NCI-H2196 (cell line): ENCODE results near the gene RAB3IL1.
"Not testable (repeated sequence)": the region's sequence is repeated elsewhere in the genome, so short reads cannot be mapped to it uniquely, and the experiment has no call there.

Experiments used
- DNase-seq: peaks from one replicate; lab custom pipeline; 2025; ENCODE audit not compliant: unreplicated experiment; lab: John Stamatoyannopoulos, UW

The RAB3IL1 gene

DNA sequence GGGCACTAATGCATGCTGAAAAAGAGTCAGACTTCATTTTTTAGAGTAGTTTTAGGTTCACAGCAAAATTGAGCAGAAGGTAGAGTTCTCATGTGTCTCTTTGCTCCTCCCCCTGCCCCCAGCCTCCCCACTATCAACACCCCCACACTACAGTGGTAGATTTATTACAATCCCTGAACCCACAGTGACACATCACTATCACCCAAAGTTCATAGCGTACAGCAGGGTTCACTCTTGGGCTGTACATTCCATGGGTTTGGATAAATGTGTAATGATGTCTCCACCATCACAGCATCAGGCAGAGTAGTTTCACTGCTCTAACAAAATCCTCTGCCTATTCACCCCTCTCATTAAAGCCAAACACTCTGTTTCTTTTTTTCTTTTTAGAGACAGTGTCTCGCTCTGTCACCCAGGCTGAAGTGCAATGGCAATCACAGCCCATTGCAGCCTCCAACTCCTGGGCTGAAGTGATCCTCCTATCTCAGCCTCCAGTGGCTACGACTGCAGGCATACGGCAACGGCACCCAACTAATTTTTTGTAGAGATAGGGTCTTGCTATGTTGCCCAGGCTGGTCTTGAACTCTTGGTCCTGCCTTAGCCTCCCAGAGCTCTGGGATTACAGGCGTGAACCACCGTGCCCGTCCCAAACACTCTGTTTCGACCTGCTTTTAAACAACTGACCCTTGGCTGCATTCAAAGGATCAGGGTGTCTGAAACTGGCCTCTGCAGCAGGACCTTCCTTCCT is 36.9 kb upstream of the RAB3IL1 start:
- DNase-seq = no peak

- not testable (repeated sequence) for DNase-seq
These were observed 36.3 kb upstream of the RAB3IL1 start for GRCh38 chr11:61953632-61954031.

DNA sequence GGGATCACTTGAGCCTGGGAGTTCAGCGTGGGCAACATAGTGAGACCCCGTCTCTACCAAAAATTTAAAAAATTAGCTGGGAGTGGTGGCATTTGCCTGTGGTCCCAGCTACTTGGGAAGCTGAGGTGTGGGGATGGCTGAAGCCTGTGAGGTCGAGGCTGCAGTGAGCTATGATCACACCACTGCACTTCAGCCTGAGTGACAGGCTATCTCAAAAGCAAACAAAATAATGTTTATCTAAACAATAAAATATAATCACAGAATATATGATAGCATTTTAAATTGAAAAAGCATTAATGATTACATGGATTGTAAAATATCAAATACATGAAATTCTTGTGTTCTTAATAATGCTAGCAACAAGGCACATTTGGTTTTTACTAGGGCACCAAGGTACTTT is 35.5 kb upstream of the RAB3IL1 start:
- no peak for DNase-seq

DNA sequence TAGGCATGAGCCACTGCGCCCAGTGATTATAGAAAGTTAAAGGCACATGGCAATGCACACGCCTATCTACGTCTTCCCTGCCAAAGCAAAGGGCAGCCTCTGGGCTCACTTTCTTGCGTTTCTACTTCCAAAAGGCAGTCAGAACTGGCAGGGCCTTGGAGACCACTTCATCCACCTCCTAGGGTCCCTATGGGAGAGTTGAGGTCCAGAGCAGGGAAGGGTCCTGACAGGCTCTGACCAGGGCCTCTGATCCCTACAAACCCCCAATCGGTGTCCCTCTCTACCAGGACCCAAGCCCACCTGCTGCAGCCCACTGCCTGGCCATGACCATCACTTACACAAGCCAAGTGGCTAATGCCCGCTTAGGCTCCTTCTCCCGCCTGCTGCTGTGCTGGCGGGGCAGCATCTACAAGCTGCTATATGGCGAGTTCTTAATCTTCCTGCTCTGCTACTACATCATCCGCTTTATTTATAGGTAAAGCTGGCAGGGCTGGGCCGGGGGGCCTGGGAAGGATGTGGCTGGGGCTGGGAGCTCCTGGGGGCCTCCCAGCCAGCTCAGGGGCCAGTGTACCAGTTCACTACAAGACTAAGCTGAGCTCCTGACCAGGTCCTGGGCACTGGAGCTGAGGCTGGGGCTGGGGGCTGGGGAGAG is 34.2 kb upstream of the RAB3IL1 start:
- DNase-seq = no peak

DNA sequence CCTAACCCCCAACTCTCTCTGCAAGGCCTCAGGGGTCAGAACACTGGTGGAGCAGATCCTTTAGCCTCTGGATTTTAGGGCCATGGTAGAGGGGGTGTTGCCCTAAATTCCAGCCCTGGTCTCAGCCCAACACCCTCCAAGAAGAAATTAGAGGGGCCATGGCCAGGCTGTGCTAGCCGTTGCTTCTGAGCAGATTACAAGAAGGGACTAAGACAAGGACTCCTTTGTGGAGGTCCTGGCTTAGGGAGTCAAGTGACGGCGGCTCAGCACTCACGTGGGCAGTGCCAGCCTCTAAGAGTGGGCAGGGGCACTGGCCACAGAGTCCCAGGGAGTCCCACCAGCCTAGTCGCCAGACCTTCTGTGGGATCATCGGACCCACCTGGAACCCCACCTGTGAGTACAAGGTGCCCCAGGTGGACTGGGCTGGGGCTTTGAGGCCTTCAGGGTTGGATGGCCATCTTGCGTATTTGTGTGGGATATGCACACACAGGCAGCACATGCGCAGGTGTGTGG is 32.7 kb upstream of the RAB3IL1 start, which contains the start of gene BEST1:
TSS of gene BEST1 (plus strand) at position 317 of the 513 bp plus-strand sequence. CDS start 1,456 bp downstream, outside the sequence.
- DNase-seq = no peak

DNA sequence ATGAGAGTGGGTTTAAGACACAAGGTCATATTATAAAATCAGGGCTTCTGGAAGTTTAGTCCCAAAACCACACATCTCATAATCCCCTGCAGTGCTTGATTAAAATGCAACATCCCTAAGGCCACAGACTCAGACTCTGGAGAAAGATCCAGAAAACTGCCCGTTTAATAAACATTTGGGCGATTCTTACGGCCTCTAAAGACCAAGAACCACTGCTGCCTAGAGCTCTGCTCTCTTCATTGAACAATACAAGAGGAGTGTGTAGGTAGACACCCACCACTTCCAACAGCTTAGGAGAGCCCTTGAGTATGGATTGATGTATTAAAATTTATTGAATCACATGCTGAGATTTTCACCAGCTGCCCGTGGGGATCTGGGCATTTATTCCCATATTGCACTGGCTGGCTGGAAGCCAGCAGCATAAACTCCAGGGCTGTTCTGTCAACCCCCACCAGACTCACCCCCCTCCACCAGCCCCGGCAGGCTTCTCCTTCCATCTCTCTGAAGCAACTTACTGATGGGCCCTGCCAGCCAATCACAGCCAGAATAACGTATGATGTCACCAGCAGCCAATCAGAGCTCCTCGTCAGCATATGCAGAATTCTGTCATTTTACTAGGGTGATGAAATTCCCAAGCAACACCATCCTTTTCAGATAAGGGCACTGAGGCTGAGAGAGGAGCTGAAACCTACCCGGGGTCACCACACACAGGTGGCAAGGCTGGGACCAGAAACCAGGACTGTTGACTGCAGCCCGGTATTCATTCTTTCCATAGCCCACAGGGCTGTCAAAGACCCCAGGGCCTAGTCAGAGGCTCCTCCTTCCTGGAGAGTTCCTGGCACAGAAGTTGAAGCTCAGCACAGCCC is 32.0 kb upstream of the RAB3IL1 start:
- DNase-seq = peak; percentile 81

- no peak for DNase-seq
These were observed 31.1 kb upstream of the RAB3IL1 start for GRCh38 chr11:61948505-61948904.

DNA sequence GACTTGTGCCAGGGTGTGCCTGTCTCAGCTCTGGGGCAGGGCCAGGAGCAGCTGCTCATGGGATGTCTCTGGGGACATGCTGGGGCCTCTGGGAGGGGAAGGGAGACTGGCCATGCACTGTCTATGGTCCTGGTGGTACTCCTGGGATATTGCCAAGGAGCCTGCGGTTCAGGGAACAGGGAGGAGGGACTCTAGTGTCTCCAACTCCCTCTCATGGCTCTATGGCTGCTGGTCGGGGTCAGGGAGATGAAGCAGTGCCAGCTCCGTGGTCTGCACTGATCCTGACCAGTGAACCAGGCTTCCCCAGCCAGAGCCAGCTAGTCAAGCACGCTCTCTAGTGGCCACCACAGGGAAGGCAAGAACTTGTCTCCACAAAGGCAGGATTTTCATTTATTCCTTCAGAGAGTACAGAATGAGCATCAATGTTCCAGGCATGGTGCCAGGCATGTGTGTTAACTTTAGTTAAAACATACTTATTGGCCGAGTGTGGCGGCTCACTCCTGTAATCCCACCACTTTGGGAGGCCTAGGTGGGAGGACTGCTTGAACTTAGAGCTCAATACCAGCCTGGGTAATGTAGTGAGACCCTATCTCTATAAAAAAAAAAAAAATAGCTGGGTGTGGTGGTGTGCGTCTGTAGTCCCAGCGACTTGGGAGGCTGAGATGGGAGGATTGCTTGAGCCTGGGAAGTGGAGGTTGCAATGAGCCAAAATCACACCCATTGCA is 30.3 kb upstream of the RAB3IL1 start:
- DNase-seq = peak; percentile 90

DNA sequence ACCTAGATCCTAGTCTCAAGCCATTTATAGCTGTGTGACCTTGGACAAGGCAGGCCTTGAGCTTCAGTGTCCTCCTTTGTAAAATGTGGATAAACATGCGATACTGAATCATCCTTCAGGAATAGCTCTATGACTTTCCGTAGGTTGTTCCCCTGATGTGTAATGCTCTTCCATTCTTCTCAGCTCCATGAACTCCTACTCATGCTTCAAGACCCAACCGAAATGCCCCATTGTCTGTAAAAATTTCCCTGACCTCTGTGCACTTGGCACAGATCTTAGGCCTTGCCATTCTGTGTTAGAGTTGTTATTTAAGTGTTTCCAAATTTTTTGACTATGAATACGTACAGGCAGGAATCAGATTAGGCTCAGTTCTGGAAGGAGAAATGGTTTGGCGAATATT is 29.5 kb upstream of the RAB3IL1 start:
- DNase-seq = no peak

DNA sequence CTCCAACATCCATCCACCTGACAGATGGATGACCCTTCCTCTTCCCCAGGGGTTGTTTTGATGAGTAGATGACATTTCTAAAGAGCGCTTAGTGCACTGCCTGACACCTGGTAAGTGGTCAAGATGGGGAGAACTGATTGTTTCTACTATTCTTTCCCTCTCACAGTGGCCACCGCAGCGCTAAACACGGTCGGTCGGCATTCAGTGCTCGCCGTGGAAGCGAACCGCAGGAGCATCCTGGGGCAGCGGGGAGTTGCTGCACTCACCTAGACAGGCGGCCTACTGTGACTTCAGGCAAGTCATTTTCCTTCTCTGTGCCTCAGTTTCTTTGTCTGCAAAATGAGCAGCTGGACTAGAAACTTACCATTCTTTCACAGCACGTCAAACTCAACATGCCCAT is 27.8 kb upstream of the RAB3IL1 start:
- no peak for DNase-seq

GRCh38 chr11:61940466-61940865 is 23.1 kb upstream of the RAB3IL1 start:
- no peak for DNase-seq

DNA sequence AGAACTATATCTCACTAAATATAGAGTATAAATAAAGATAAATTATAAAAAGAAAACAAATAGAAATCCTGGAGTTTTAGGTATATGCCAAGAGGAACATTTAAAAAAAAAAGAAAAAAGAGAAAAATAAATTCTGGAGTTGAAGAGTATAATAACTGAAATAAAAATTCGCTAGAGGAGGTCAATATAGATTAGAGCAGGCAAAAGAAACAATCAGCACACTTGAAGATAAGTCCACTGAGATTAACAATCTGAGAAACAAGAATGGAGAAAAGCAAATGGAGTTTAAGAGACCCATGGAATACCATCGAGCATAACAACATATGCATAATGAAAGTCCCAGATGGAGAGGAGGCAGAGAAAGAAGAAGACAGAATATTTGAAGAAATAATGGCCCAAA is 18.5 kb upstream of the RAB3IL1 start:
- no peak for DNase-seq

GRCh38 chr11:61930933-61931332 is 13.6 kb upstream of the RAB3IL1 start:
- DNase-seq = no peak

GRCh38 chr11:61928606-61929005 is 11.2 kb upstream of the RAB3IL1 start:
- no peak for DNase-seq

DNA sequence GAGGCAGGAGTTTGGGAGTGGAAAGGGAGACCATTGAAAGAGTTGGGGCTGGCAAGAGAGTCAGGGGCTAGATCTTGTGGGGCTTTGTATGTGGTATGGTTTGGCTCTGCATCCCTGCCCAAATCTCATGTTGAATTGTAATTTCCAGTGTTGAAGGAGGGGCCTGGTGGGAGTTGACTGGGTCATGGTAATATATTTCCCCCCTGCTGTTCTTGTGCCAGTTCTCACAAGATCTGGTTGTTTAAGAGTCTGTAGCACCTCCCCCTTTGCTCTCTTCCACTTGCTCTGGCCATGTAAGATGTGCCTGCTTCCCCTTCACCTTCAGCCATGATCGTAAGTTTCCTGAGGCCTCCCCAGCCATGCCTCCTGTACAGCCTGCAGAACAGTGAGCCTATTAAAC is 10.1 kb upstream of the RAB3IL1 start:
- no peak for DNase-seq

- DNase-seq = no peak
These were observed 8.9 kb upstream of the RAB3IL1 start for GRCh38 chr11:61926235-61926634.

DNA sequence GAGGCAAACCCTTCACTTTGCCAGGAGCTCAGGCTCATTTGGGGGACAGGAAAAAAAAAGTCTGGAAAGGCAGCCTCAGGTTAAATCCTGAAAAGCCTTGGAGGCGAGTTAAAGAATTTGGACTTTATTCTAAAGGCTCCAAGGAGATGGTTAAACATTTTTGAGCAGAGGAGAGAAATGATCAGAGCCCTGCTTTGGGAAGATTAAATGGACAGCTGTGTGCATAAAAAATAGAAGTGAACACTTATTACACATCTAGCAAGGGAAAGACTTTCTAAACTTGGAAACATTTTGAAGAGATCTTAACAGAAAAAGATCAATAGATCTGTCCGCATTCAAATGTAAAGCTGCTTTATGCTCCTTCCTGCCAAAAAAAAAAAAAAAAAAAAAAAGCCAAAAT is 8.4 kb upstream of the RAB3IL1 start:
- no peak for DNase-seq

- no peak for DNase-seq
These were observed 6.7 kb upstream of the RAB3IL1 start for GRCh38 chr11:61924064-61924455.

DNA sequence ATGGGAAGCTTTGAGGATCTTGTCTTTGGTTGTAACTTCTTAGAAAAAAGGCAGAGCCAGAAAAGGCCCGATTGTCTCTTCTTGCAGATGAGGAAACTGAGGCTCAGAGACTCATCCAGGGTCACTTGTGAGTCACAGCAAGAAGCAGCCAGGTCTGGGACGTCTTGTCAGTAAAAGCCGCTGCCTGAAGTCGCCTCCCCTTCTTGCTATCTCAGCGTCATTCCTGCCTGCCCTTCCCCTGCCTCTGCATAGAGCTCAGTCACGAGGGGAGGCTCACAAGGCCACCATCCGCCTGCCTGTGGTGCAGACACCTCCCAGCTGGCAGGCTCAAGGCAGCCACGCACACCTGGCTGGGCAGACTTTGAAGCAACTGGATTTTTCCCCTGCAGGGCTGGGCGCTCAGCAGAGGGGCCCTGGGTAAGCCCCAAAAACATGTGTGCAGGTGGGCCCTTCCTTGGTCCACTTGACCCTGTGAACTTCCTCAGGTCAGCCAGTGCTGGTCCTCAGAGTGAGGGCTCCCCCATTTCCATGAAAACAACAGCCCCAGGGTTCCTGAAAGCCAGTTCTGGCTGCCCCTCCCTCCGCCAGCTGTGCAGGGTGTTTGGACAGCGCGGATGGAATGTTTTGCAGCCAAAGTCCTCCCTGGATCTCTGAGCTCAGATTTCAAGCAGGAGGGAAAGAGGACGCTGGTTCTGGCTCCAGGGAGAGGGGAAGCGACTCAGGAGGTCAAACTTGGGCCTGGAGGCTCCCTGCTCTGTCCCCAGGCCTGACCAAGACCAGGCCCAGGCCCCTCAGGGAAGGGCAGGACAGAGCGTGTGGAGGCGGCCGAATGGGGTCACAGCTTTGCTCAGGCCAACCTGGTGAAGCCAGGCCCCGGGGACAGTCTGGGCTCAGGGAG is 6.0 kb upstream of the RAB3IL1 start:
- DNase-seq = no peak

GRCh38 chr11:61922539-61922938 is 5.2 kb upstream of the RAB3IL1 start:
- DNase-seq = no peak
